PFSK-1 (cell line): Measurements from ENCODE around the gene LRRC43.

ENCODE experiments used
- FOXP2 ChIP-seq: optimal IDR thresholded peaks from 2 replicates; pipeline ENCODE3; 2011; ENCODE audit warnings: borderline replicate concordance, control low read depth, inconsistent platforms; ENCODE audit not compliant: insufficient read depth; ENCODE audit errors: extremely low read length, extremely low read depth
- SIN3A ChIP-seq: IDR thresholded peaks from 2 replicates; pipeline ENCODE4 v1.6.1; 2012; ENCODE audit warnings: mild to moderate bottlenecking, low read length, moderate library complexity, borderline replicate concordance; ENCODE audit not compliant: insufficient read depth
- TAF1 ChIP-seq: IDR thresholded peaks from 2 replicates; pipeline ENCODE4 v1.6.1; 2012; ENCODE audit warnings: low read length, control low read depth, borderline replicate concordance; ENCODE audit not compliant: insufficient read depth

GRCh38 chr12:122201381-122201780, 18.5 kb downstream of the LRRC43 start:
- TF ChIP-seq TAF1 (no peak), FOXP2 (no peak), SIN3A (no peak)
